ENCODE measurements around the gene ATG4C.

The ATG4C gene

GRCh38 chr1:62905309-62905708 lies 121.4 kb downstream of the ATG4C start:
- TF ChIP-seq, protein P1, sequence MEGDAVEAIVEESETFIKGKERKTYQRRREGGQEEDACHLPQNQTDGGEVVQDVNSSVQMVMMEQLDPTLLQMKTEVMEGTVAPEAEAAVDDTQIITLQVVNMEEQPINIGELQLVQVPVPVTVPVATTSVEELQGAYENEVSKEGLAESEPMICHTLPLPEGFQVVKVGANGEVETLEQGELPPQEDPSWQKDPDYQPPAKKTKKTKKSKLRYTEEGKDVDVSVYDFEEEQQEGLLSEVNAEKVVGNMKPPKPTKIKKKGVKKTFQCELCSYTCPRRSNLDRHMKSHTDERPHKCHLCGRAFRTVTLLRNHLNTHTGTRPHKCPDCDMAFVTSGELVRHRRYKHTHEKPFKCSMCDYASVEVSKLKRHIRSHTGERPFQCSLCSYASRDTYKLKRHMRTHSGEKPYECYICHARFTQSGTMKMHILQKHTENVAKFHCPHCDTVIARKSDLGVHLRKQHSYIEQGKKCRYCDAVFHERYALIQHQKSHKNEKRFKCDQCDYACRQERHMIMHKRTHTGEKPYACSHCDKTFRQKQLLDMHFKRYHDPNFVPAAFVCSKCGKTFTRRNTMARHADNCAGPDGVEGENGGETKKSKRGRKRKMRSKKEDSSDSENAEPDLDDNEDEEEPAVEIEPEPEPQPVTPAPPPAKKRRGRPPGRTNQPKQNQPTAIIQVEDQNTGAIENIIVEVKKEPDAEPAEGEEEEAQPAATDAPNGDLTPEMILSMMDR (conservative IDR thresholded peaks at IDR 0.05; ENCODE audit: control insufficient read depth, insufficient read depth, low read depth, low read length), result no peak
- no peak overlapping the region for H3K4me3 ChIP-seq (ENCODE audit: control insufficient read depth, low read depth, low read length)
- no peak for DNase-seq (ENCODE audit: low read depth)

DNA sequence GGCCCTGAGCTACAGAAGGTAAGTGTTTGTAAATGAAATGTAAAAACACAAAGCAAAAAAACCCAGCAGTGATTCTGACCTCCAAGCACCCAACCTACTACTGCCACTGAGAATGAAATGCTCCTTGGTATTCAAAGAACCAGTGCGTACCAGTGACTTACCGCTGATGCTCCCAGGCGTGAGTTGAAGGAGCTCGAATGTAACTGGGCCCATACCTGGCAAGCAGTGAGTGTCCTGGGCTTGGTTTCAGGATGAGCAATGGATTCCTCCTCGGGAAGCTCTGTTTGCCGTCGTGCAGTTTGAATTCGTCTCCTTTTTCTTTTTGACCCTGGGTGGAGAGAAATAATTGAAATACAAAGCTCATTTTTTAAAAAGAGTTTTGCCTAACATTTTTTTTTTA lies 121.9 kb downstream of the ATG4C start:
- TF ChIP-seq, protein P1 (conservative IDR thresholded peaks at IDR 0.05; ENCODE audit: control insufficient read depth, insufficient read depth, low read depth, low read length), result no peak
- H3K4me3 ChIP-seq (ENCODE audit: control insufficient read depth, low read depth, low read length), result no peak overlapping the region
- DNase-seq (ENCODE audit: low read depth), result no peak

- no peak overlapping the region for H3K4me3 ChIP-seq (ENCODE audit: control insufficient read depth, low read depth, low read length)
- peak; percentile 23 for DNase-seq (ENCODE audit: low read depth)
- TF ChIP-seq, protein P1 (conservative IDR thresholded peaks at IDR 0.05; ENCODE audit: control insufficient read depth, insufficient read depth, low read depth, low read length), result peak; percentile 60
These were observed 122.5 kb downstream of the ATG4C start for GRCh38 chr1:62906428-62906886.

- TF ChIP-seq, protein P1 (conservative IDR thresholded peaks at IDR 0.05; ENCODE audit: control insufficient read depth, insufficient read depth, low read depth, low read length), result no peak
- DNase-seq (ENCODE audit: low read depth), result no peak
- H3K4me3 ChIP-seq (ENCODE audit: control insufficient read depth, low read depth, low read length), result no peak overlapping the region
These were observed 124.3 kb downstream of the ATG4C start for GRCh38 chr1:62908168-62908695.

- TF ChIP-seq, protein P1 (conservative IDR thresholded peaks at IDR 0.05; ENCODE audit: control insufficient read depth, insufficient read depth, low read depth, low read length), result peak; percentile 89
- H3K4me3 ChIP-seq (ENCODE audit: control insufficient read depth, low read depth, low read length), result no peak overlapping the region
- peak; percentile 36 for DNase-seq (ENCODE audit: low read depth)
These were observed 128.2 kb downstream of the ATG4C start for GRCh38 chr1:62912028-62912638.

Measured in fibroblast of mammary gland (primary cell).